ENCODE results near the gene EXTL1. TPM values are rescaled to one million over a fixed set of nuclear protein-coding genes. Genes with fewer than 3 reads are reported as not detected.

Gene EXTL1
- total RNA-seq, 1 experiment from 2014 or later, result 0.26 TPM

GRCh38 chr1:25990702-25991395 is 30.7 kb upstream of the EXTL1 start:
- ChIA-PET CTCF (no interaction called here), POLR2A (ENCODE audit: unreplicated experiment) (no interaction called here)
- no peak overlapping the region for H2AFZ ChIP-seq (ENCODE audit: low read length)
- ATAC-seq (no peak), DNase-seq (no peak)
- no peaks in the 10 kb centered on the region for H3K36me3 ChIP-seq (ENCODE audit: low read depth, low read length)
- no peak overlapping the region for H3K27ac ChIP-seq (ENCODE audit: low read length)
- no peak overlapping the region for H3K9ac ChIP-seq (ENCODE audit: low read length)
- H4K20me1 ChIP-seq (ENCODE audit: low read length), result no peaks in the 10 kb centered on the region
- TF ChIP-seq EZH2 (IDR thresholded peaks at IDR 0.05; ENCODE audit: low read length, unreplicated experiment) (no peak), EZH2phosphoT487 (IDR thresholded peaks at IDR 0.05; ENCODE audit: borderline replicate concordance, low read length) (no peak), CTCF (conservative IDR thresholded peaks at IDR 0.05; ENCODE audit: low read depth, low read length) (no peak)
- no peaks in the 10 kb centered on the region for H3K27me3 ChIP-seq (ENCODE audit: low read length)
- no peaks in the 10 kb centered on the region for H3F3A ChIP-seq (ENCODE audit: low read length, unreplicated experiment)
- peaks cover 12% of the 10 kb centered on the region for H3K4me1 ChIP-seq (ENCODE audit: insufficient read depth, low read length)
- intact Hi-C loops (cut with micrococcal nuclease), result no loop called here
- no peak overlapping the region for H3K4me2 ChIP-seq (ENCODE audit: low read length)
- H3K9me2 ChIP-seq (replicated peaks; ENCODE audit: low read length), result no peaks in the 10 kb centered on the region
- H3K9me3 ChIP-seq (ENCODE audit: low read length), result no peaks in the 10 kb centered on the region
- H3K4me3 ChIP-seq (ENCODE audit: low read length), result no peak overlapping the region
- H3K79me2 ChIP-seq (ENCODE audit: low read length), result no peaks in the 10 kb centered on the region
- BruUV-seq (replicated peaks), result no TSS peak

- intact Hi-C loops (cut with micrococcal nuclease), result no loop called here
- Histone ChIP-seq H3K27ac (ENCODE audit: low read length) (no peak overlapping the region), H4K20me1 (ENCODE audit: low read length) (no peaks in the 10 kb centered on the region), H3F3A (ENCODE audit: low read length, unreplicated experiment) (no peaks in the 10 kb centered on the region), H3K36me3 (ENCODE audit: low read depth, low read length) (no peaks in the 10 kb centered on the region), H3K4me1 (ENCODE audit: insufficient read depth, low read length) (peaks cover 16% of the 10 kb centered on the region), H3K9ac (ENCODE audit: low read length) (no peak overlapping the region), H3K4me2 (ENCODE audit: low read length) (no peak overlapping the region), H3K9me3 (ENCODE audit: low read length) (no peaks in the 10 kb centered on the region), H3K4me3 (ENCODE audit: low read length) (no peak overlapping the region), H3K79me2 (ENCODE audit: low read length) (0 out of 2 replicates have a peak, but pooled peaks cover 3% of the 10 kb centered on the region), H3K27me3 (ENCODE audit: low read length) (no peaks in the 10 kb centered on the region), H2AFZ (ENCODE audit: low read length) (no peak overlapping the region), H3K9me2 (replicated peaks; ENCODE audit: low read length) (no peaks in the 10 kb centered on the region)
- DNase-seq (no peak), ATAC-seq (no peak)
- POLR2A ChIA-PET (ENCODE audit: unreplicated experiment), result no interaction called here
- BruUV-seq (replicated peaks), result no TSS peak
- TF ChIP-seq EZH2phosphoT487 (IDR thresholded peaks at IDR 0.05; ENCODE audit: borderline replicate concordance, low read length) (no peak), CTCF (conservative IDR thresholded peaks at IDR 0.05; ENCODE audit: low read depth, low read length) (no peak), EZH2 (IDR thresholded peaks at IDR 0.05; ENCODE audit: low read length, unreplicated experiment) (no peak)
- CTCF ChIA-PET, result no interaction called here
Measured at GRCh38 chr1:25991937-25992688, 29.5 kb upstream of the EXTL1 start.

GRCh38 chr1:25992689-25993171 is 28.8 kb upstream of the EXTL1 start:
- Histone ChIP-seq H3K79me2 (ENCODE audit: low read length) (0 out of 2 replicates have a peak, but pooled peaks cover 4% of the 10 kb centered on the region), H4K20me1 (ENCODE audit: low read length) (no peaks in the 10 kb centered on the region), H3K4me3 (ENCODE audit: low read length) (no peak overlapping the region), H3F3A (ENCODE audit: low read length, unreplicated experiment) (no peaks in the 10 kb centered on the region), H3K27ac (ENCODE audit: low read length) (no peak overlapping the region), H3K27me3 (ENCODE audit: low read length) (no peaks in the 10 kb centered on the region), H3K36me3 (ENCODE audit: low read depth, low read length) (no peaks in the 10 kb centered on the region), H3K9me2 (replicated peaks; ENCODE audit: low read length) (no peaks in the 10 kb centered on the region), H3K4me2 (ENCODE audit: low read length) (no peak overlapping the region), H3K9ac (ENCODE audit: low read length) (no peak overlapping the region), H2AFZ (ENCODE audit: low read length) (no peak overlapping the region), H3K9me3 (ENCODE audit: low read length) (no peaks in the 10 kb centered on the region), H3K4me1 (ENCODE audit: insufficient read depth, low read length) (peaks cover 22% of the 10 kb centered on the region)
- ChIA-PET POLR2A (ENCODE audit: unreplicated experiment) (no interaction called here), CTCF (no interaction called here)
- ATAC-seq (no peak), DNase-seq (no peak)
- intact Hi-C loops (cut with micrococcal nuclease), result no loop called here
- TF ChIP-seq EZH2phosphoT487 (IDR thresholded peaks at IDR 0.05; ENCODE audit: borderline replicate concordance, low read length), result no peak
- TF ChIP-seq EZH2 (IDR thresholded peaks at IDR 0.05; ENCODE audit: low read length, unreplicated experiment), result no peak
- no peak for TF ChIP-seq CTCF (conservative IDR thresholded peaks at IDR 0.05; ENCODE audit: low read depth, low read length)
- no TSS peak for BruUV-seq (replicated peaks)

All from PC-3 (cell line).